GM18511 (cell line): ENCODE measurements around the gene SH3BP5.

Experiments used
- ATAC-seq: cut with Tn5 transposase; IDR thresholded peaks from one replicate; pipeline ENCODE4 v1.9.1; 2021; ENCODE audit warnings: mild to moderate bottlenecking, moderate library complexity; ENCODE audit not compliant: unreplicated experiment

The SH3BP5 gene

GRCh38 chr3:15207836-15208504 lies 124.4 kb downstream of the SH3BP5 start:
- no peak for ATAC-seq

- ATAC-seq, result peak; percentile 38
These were observed 125.5 kb downstream of the SH3BP5 start for GRCh38 chr3:15206662-15207576.

GRCh38 chr3:15205934-15206661 lies 126.3 kb downstream of the SH3BP5 start, which contains the start of gene CAPN7:
Gene CAPN7 (plus strand): TSS chr3:15206246. CDS start chr3:15206496, 250 bp downstream.
- peak; percentile 88 for ATAC-seq

GRCh38 chr3:15205482-15205933 lies 126.9 kb downstream of the SH3BP5 start:
- ATAC-seq, result no peak
